Embryonic facial prominence (tissue), 1 donor: Measurements from ENCODE around the gene PRRC1.

Source experiments
- DNase-seq: peaks from one replicate; pipeline ENCODE4 v3.0.0-alpha.2; 2016; ENCODE audit errors: extremely low spot score

The PRRC1 gene

GRCh38 chr5:127580731-127581130 is 63.3 kb downstream of the PRRC1 start:
- no peak for DNase-seq

DNA sequence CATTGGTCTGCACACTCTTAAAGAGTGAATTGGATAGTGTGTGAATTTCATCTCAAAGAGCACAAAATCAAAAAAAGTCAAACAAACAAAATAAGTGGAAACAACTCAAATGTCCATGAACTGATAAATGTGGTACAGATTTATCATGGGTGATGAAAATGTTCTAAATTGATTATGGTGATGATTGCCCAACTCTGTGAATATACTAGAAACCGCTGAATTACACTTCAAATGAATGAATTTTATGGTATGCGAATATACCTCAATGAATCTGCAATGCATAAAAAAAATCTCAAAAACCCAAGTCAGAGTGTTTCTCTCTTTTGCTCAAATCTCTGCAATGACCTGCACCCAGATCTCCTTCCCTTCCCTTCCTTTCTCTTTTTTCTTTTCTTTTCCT is 64.0 kb downstream of the PRRC1 start:
- DNase-seq, result no peak

- DNase-seq, result no peak
These were observed 65.4 kb downstream of the PRRC1 start for GRCh38 chr5:127582773-127583370.

DNA sequence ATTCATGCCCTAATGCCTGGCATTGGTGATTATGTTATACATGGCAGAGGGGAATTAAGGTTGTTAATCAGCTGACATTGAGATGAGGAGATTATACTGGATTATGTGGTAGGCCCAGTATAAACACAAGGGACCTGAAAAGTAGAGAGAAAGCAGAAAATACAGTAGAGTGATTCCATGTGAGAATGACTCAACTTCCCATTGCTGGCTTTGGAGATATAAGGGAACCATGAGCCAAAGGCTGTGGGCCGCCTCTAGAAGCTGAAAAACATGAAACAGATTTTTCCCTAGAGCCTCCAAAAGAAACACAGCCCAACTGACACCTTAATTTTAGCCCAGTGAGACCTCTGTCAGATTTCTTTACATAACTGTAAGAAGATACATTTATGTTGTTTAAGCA is 66.4 kb downstream of the PRRC1 start:
- no peak for DNase-seq

DNA sequence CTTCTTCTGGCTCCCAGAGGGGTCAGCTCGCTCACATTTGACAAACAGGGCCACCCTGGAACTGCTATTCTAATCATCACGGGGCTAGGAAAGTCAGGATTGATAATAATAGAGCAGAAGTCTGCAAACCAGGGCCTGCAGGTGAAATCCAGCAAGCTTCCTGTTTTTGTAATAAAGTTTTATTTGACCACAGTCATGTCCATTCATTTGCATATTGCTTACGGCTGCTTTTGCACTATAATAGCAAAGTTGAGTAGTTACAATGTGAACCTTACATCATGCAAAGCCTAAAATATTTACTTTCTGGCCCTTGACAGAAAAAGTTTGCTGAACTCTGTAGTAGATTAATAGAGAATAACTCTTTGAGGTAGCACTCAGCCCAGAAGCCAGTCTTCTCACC is 68.2 kb downstream of the PRRC1 start:
- no peak for DNase-seq

DNA sequence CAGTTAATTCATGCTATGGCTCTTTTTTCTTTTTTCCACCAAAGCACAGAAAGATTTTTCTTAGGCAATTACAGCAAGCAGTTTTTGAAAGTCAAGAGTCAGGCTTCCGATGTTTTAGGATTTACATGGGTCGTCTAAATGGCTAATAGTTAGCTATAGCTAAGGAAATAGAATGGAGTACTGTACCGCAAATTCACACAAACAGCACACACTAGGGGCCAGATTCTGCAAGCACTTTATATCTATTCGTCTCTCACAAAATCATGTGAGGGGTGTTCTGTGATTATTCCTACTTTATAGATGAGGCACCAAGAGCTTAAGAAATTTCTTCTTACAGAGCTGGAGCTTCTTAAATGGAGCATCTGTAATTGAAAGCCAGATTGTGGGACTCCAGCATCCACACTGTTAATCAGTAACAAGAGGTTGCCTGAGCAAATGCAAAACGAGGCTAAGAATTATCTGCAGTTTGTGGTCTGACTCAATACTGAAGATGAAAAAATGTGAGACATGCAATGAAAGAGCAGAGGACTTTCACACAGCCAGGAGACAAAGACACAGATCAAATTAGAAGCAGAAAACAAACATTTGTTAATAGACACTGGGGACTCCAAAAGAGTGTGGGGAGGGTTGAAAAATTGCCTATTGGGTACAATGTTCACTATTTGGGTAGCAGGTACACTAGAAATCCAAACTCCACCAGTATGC is 68.8 kb downstream of the PRRC1 start:
- no peak for DNase-seq

- no peak for DNase-seq
These were observed 69.4 kb downstream of the PRRC1 start for GRCh38 chr5:127586811-127587210.

DNA sequence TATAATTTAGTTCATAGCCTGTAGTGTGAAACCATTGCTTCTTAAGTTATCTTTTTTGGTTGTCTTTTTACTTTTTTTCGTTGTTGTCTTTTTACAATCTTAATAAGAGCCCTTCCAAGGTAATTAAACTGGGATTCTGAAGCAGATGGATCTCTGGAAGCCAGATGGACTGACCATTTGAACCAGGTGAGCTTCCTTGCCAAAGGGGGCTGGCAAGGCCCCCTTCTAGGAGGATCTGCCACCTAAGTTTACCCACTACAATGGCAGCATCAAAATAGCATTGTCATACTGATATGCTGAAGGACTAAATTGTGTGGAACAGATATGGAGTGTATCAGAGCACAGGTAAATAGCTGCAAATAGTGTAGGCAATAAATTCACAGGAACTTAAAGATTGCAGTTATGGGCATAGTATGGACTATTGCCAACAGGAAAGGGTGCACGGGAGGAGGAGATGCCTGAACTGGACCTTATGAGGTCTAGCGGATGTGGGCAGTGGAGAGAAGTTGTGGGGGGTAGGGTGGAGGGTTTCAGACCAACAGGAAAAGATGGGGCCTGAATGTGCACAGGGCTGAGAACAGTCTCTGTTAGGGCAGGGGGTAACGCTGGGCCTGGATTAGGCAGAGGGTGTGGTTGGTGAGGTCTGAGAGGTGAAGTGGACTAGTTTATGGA is 69.9 kb downstream of the PRRC1 start:
- DNase-seq, result no peak

DNA sequence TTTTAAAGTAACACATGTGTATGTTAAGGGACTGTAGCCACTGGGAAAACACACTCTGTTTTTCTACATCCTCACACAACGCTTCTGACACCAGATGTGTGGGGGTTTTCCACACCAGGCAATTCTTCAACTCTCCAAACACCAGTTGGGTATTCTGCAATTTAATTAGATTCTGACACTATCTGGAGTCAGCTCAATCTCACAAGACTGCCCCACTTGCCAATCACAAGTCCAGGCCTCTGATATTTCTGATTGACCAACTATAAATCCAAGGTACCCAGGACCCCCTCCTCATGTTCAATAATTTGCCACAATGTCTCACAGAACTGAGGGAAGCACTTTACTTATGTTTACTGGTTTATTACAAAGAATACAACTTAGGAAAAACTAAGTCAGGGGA is 70.9 kb downstream of the PRRC1 start:
- DNase-seq, result no peak

GRCh38 chr5:127589309-127590030 is 72.0 kb downstream of the PRRC1 start:
- DNase-seq, result no peak

- no peak for DNase-seq
These were observed 72.8 kb downstream of the PRRC1 start for GRCh38 chr5:127590156-127590722.

DNA sequence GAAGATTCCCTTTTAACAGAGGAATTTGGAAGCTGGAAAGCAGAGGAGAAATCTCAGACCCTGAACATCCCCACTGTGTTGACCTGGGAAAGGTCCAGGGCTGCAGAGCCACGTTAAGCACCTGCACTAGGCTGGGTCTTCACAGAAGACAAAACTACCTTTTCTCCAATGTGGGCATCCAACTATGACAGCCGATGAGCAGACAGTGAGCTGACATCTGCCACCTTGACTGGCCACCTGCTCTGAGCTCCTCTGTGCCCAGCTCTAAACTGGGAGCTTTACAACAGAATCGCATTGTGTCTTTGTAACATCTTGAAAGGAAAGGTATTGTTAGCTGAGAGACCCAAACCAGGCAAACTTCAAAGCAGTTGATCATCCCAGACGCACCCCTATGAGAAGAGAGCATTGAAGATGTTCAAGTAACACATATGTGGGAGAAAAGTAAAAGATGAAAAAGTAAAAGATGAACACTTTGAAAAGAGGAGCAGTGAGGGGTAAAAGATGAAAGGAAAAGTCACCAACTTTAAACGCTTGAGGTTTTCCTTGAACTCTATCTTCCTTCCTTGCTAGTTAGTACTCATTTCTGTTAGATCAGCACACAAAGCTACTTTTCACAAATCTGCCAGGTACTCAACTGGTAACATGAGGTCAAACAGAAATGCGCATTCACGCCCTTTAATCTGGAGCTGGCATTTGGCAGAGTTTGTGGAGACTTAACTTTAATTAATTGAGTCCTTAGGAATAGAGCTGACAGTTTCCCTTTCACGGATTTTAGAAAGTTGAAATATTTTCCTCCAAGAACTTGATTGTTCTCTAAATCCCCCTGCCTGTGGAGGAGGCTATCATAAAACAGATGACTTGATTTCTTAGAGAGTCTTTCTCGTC is 78.3 kb downstream of the PRRC1 start:
- DNase-seq, result no peak

- DNase-seq, result no peak
These were observed 79.1 kb downstream of the PRRC1 start for GRCh38 chr5:127596501-127596900.

DNA sequence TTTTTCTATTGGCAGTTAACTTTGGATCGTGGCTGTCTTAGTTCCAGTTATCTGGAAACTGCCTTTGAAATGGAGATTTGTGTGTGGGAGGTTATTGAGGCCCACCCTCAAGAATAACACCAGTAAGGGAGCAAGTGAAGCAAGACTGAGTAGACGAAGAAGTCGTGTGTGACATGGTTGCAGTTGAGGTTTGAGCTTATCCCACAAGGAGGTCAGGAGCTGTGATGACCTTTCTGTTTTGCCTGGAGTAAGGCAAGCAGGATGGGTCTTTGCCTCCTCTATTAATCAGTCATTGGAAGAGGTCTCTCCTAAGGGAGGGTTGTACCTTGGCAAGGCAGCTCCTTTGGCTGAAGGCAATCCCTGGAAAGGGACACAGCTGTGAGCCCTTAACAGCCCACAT is 81.9 kb downstream of the PRRC1 start:
- no peak for DNase-seq

- no peak for DNase-seq
These were observed 82.4 kb downstream of the PRRC1 start for GRCh38 chr5:127599847-127600246.

DNA sequence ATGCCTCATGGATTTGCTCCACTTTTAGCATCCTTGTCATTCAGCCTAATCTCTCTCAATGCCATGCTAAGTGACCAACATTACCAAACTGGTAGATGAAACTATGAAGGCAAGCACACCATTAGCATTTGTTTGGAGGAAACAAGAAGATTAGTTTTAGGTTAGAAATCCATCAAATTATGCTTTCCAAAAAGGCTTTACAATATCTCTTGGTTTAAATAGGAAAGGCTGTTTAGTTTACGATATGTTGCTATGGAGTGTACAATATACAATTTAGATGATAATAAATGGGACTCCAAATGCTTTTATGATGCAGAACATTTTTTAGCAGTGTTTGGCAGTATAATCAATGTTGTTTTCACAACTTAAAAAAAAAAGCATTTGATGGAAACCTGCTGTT is 83.7 kb downstream of the PRRC1 start:
- DNase-seq, result no peak

- DNase-seq, result no peak
These were observed 84.2 kb downstream of the PRRC1 start for GRCh38 chr5:127601601-127602000.

GRCh38 chr5:127602481-127602880 is 85.0 kb downstream of the PRRC1 start:
- DNase-seq, result no peak

DNA sequence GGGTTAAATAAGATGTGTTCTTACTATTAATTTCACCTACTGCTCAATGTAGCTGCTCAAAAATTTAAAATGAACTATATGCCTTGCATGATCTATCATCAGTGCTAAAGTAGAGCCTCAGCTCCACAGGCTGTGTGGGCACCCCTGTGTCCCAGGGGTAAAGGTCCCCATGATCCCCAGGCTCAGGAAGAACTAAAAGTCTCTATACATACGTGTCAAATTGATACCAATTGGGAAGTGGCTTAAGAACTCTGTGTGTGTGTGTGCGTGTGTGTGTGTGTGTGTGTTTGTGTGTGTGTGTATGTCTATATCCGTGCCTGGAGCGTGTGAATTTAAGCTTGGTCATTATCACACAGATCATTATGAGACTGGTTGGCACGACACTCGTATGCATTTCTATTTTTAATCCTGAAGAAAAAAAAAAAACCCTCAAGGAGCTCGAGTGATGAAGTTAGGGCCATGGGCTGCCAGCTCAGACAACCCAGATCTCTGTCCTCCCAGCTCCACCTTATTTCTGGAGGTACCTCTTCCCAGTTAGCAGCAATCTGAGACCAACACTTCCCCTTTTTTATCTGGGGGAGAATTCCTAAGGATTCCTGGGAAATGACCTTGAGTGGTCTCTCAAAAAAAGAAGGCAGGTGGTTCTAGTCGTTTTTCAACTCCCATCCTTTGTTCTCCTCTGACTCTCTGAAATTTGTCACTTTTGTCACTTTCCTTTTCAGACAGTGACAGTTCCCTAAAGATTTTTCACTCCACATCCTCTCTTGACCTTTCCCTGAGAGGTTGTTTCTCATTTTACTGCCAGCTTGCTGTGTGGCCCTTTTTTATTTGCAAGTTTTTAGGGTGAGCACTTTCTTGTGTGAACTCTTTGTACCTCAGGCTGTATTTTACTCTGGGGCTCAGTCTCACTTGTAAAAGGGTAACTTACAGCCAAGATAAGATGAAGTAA is 85.7 kb downstream of the PRRC1 start:
- no peak for DNase-seq
